T-helper 17 cell (primary cell): ENCODE data around the gene SLC15A2. TPM values are rescaled to one million over a fixed set of nuclear protein-coding genes. Genes with fewer than 3 reads are reported as not detected.
A peak's percentile ranks its signal among the peaks of the same experiment; 100 is the strongest.

ENCODE experiments used
- ATAC-seq: fragments of 150-1000 bp; cut with Tn5 transposase; 2 replicates; pipeline ENCODE4 v1.10.0; 2021; ENCODE audit warnings: mild to moderate bottlenecking, moderate library complexity
- DNase-seq, 3 donors: peaks; one replicate each; pipeline versions ENCODE4 v3.0.0 to v3.0.0-alpha.2; 2020 to 2021
- H3K9me3 ChIP-seq: one replicate; pipeline ENCODE4 v1.7.0; 2013; ENCODE audit warnings: low read length, mild to moderate bottlenecking; ENCODE audit not compliant: control insufficient read depth, poor library complexity, severe bottlenecking
- H3K27ac Mint-ChIP-seq: one replicate; pipeline ENCODE4 v1.8.0; 2022; ENCODE audit warnings: mild to moderate bottlenecking, moderate library complexity, mixed read lengths
- H3K27me3 Mint-ChIP-seq: one replicate; pipeline ENCODE4 v1.8.0; 2022; ENCODE audit warnings: mixed read lengths
- H3K36me3 Mint-ChIP-seq: one replicate; pipeline ENCODE4 v1.8.0; 2022; ENCODE audit warnings: low read depth, mixed read lengths
- H3K4me1 Mint-ChIP-seq: one replicate; pipeline ENCODE4 v1.8.0; 2022; ENCODE audit warnings: mild to moderate bottlenecking, mixed read lengths
- H3K4me3 Mint-ChIP-seq: one replicate; pipeline ENCODE4 v1.8.0; 2022; ENCODE audit warnings: mild to moderate bottlenecking, moderate library complexity, mixed read lengths
- total RNA-seq, 4 donors: library from RNA in 2 of 4; stranded (reverse) in 2 of 4; gene quantifications; one replicate each; pipeline ENCODE4 v1.2.3 and lab custom pipeline; 2022 to 2026

SLC15A2 gene
- total RNA-seq, 2 donors from 2014 or later: 0.44 to 2.6 TPM

GRCh38 chr3:121976727-121977126 lies 82.5 kb downstream of the SLC15A2 start:
- Mint-ChIP-seq H3K4me3 (no peak overlapping the region), H3K36me3 (peaks cover 2% of the 10 kb centered on the region), H3K4me1 (no peaks in the 10 kb centered on the region), H3K27ac (no peak overlapping the region), H3K27me3 (no peaks in the 10 kb centered on the region)
- ATAC-seq (no peak), DNase-seq (no peak)
- no peaks in the 10 kb centered on the region for H3K9me3 ChIP-seq

- DNase-seq: no peak
- Mint-ChIP-seq H3K27ac (no peak overlapping the region), H3K36me3 (peaks cover 2% of the 10 kb centered on the region), H3K4me1 (no peaks in the 10 kb centered on the region), H3K27me3 (no peaks in the 10 kb centered on the region), H3K4me3 (no peak overlapping the region)
- peaks cover 3% of the 10 kb centered on the region for H3K9me3 ChIP-seq
- ATAC-seq: no peak
Measured at GRCh38 chr3:121979246-121979645, 85.0 kb downstream of the SLC15A2 start.

- Mint-ChIP-seq H3K36me3 (peaks cover 2% of the 10 kb centered on the region), H3K4me3 (no peak overlapping the region), H3K27me3 (no peaks in the 10 kb centered on the region), H3K4me1 (no peaks in the 10 kb centered on the region), H3K27ac (no peak overlapping the region)
- peaks cover 3% of the 10 kb centered on the region for H3K9me3 ChIP-seq
- DNase-seq (no peak), ATAC-seq (no peak)
Measured at GRCh38 chr3:121979734-121980449, 85.7 kb downstream of the SLC15A2 start.

GRCh38 chr3:121980450-121980796 lies 86.2 kb downstream of the SLC15A2 start:
- ATAC-seq (no peak), DNase-seq (no peak)
- Mint-ChIP-seq H3K27me3 (no peaks in the 10 kb centered on the region), H3K4me3 (no peak overlapping the region), H3K36me3 (peaks cover 2% of the 10 kb centered on the region), H3K27ac (no peak overlapping the region), H3K4me1 (no peaks in the 10 kb centered on the region)
- peaks cover 3% of the 10 kb centered on the region for H3K9me3 ChIP-seq

GRCh38 chr3:121981473-121981872 lies 87.3 kb downstream of the SLC15A2 start:
- H3K4me1 Mint-ChIP-seq: no peaks in the 10 kb centered on the region
- no peaks in the 10 kb centered on the region for H3K27me3 Mint-ChIP-seq
- no peak overlapping the region for H3K27ac Mint-ChIP-seq
- peaks cover 2% of the 10 kb centered on the region for H3K36me3 Mint-ChIP-seq
- DNase-seq: no peak
- no peak for ATAC-seq
- H3K4me3 Mint-ChIP-seq: no peak overlapping the region
- H3K9me3 ChIP-seq: peaks cover 3% of the 10 kb centered on the region

- Mint-ChIP-seq H3K4me3 (no peak overlapping the region), H3K4me1 (no peaks in the 10 kb centered on the region), H3K36me3 (no peaks in the 10 kb centered on the region), H3K27ac (no peak overlapping the region), H3K27me3 (peaks cover 11% of the 10 kb centered on the region)
- ATAC-seq (no peak), DNase-seq (no peak)
- H3K9me3 ChIP-seq: peaks cover 3% of the 10 kb centered on the region
Measured at GRCh38 chr3:121985846-121986245, 91.6 kb downstream of the SLC15A2 start.

GRCh38 chr3:121988146-121988545 lies 93.9 kb downstream of the SLC15A2 start:
- H3K36me3 Mint-ChIP-seq: no peaks in the 10 kb centered on the region
- H3K9me3 ChIP-seq: peaks cover 3% of the 10 kb centered on the region
- H3K27me3 Mint-ChIP-seq: peaks cover 11% of the 10 kb centered on the region
- no peak for ATAC-seq
- no peaks in the 10 kb centered on the region for H3K4me1 Mint-ChIP-seq
- H3K27ac Mint-ChIP-seq: no peak overlapping the region
- DNase-seq: no peak
- H3K4me3 Mint-ChIP-seq: no peak overlapping the region

- ATAC-seq (no peak), DNase-seq (no peak)
- Mint-ChIP-seq H3K4me1 (no peaks in the 10 kb centered on the region), H3K27me3 (peaks cover 11% of the 10 kb centered on the region), H3K36me3 (no peaks in the 10 kb centered on the region), H3K27ac (no peak overlapping the region), H3K4me3 (no peak overlapping the region)
- no peaks in the 10 kb centered on the region for H3K9me3 ChIP-seq
Measured at GRCh38 chr3:121989943-121990342, 95.7 kb downstream of the SLC15A2 start.

- Mint-ChIP-seq H3K27ac (peak overlapping the region; percentile 4), H3K36me3 (no peaks in the 10 kb centered on the region), H3K4me1 (peaks cover 5% of the 10 kb centered on the region), H3K4me3 (no peak overlapping the region), H3K27me3 (peaks cover 11% of the 10 kb centered on the region)
- DNase-seq (no peak), ATAC-seq (no peak)
- H3K9me3 ChIP-seq: no peaks in the 10 kb centered on the region
Measured at GRCh38 chr3:121992601-121993560, 98.7 kb downstream of the SLC15A2 start.

Other genes starting within 250 kb of the SLC15A2 start
- gene HCLS1, start 233.5 kb upstream of the SLC15A2 start, total RNA-seq: 100 to 1,000 TPM; 277 to 292 TPM
- 10 to 100 TPM; 56.1 to 66.9 TPM for gene GOLGB1, start 144.7 kb upstream of the SLC15A2 start, total RNA-seq
- 10 to 100 TPM; 47.4 to 55.1 TPM for gene IQCB1, start 59.3 kb upstream of the SLC15A2 start, total RNA-seq
- gene EAF2, start 59.2 kb upstream of the SLC15A2 start, total RNA-seq: 1 to 10 TPM; 5.5 to 7.6 TPM
- gene ILDR1, start 127.8 kb downstream of the SLC15A2 start, total RNA-seq: under 1 TPM in 1 of 2 donors, not detected in 1; 0.32 TPM
- 1 to 10 TPM; 1.3 to 4.3 TPM for gene CD86, start 161.0 kb downstream of the SLC15A2 start, total RNA-seq